GM12873 (cell line): ENCODE data around the gene GSPT1.

Source experiments
- CTCF ChIP-seq: IDR thresholded peaks from 2 replicates; pipeline ENCODE4 v1.5.1; 2012; ENCODE audit warnings: low read depth, mild to moderate bottlenecking, moderate library complexity, low read length, control low read depth; ENCODE audit not compliant: insufficient read depth; ENCODE audit errors: missing control alignments

The GSPT1 gene

GRCh38 chr16:11862489-11862888, 53.3 kb downstream of the GSPT1 start:
- TF ChIP-seq CTCF: no peak

GRCh38 chr16:11857161-11857560, 58.6 kb downstream of the GSPT1 start:
- TF ChIP-seq CTCF: no peak

GRCh38 chr16:11852092-11852809, 63.5 kb downstream of the GSPT1 start:
- TF ChIP-seq CTCF: no peak

GRCh38 chr16:11851294-11852091, 64.3 kb downstream of the GSPT1 start, which contains the start of gene RSL1D1:
Gene RSL1D1 (minus strand): TSS chr16:11851542. CDS start chr16:11851512, 30 bp downstream.
- TF ChIP-seq CTCF: no peak

GRCh38 chr16:11848842-11849241, 66.9 kb downstream of the GSPT1 start:
- no peak for TF ChIP-seq CTCF

GRCh38 chr16:11844499-11844898, 71.3 kb downstream of the GSPT1 start:
- TF ChIP-seq CTCF: no peak

- TF ChIP-seq CTCF: no peak
These were observed 71.9 kb downstream of the GSPT1 start for GRCh38 chr16:11843861-11844260.
